Pancreas (tissue), 10 donors: Measurements from ENCODE around the gene PIK3CB. TPM values are rescaled to one million over a fixed set of nuclear protein-coding genes. Genes with fewer than 3 reads are reported as not detected.
"Not testable (repeated sequence)": the region's sequence is repeated elsewhere in the genome, so short reads cannot be mapped to it uniquely, and the experiment has no call there.

Experiments
- ATAC-seq, 4 donors: fragments of 200-7000 bp; cut with Tn5 transposase; one replicate each; pipeline versions ENCODE4 v1.8.0 to v1.9.1; 2020; ENCODE audit warnings: mild to moderate bottlenecking in 4 of 4, moderate library complexity in 4 of 4
- DNase-seq, 6 donors: peaks; one replicate each; pipeline ENCODE4 v3.0.0-alpha.2; 2020
- FAIRE-seq: peaks from 2 replicates; lab custom pipeline; 2012; peaks lifted over from hg19 to GRCh38; lab: Jason Lieb, UNC
- H3K27ac ChIP-seq, 4 donors: fragments of 200-600 bp; sonication (generic); 1 replicate in 3 of 4; 2 replicates in 1 of 4; pipeline versions ENCODE4 v1.5.0 to v1.8.0; 2020
- H3K27me3 ChIP-seq, 4 donors: fragments of 200-600 bp; one replicate each; pipeline ENCODE4 v1.8.0; 2021
- H3K36me3 ChIP-seq, 3 donors: fragments of 200-600 bp; sonication (generic) in 1 of 3; one replicate each; pipeline versions ENCODE4 v1.5.0 to v1.8.0; 2020 to 2021
- H3K4me1 ChIP-seq, 3 donors: fragments of 200-600 bp; one replicate each; pipeline ENCODE4 v1.8.0; 2021
- H3K4me3 ChIP-seq, 4 donors: fragments of 200-600 bp; sonication (generic) in 2 of 4; one replicate each; pipeline versions ENCODE4 v1.5.0 to v1.8.0; 2020 to 2021
- H3K9me3 ChIP-seq, 4 donors: fragments of 200-600 bp; one replicate each; pipeline ENCODE4 v1.8.0; 2021
- CTCF ChIP-seq, 4 donors: fragments of 200-600 bp; sonication (generic) in 3 of 4; IDR thresholded peaks; one replicate each; pipeline versions ENCODE4 v1.5.0 to v1.8.0; 2021; ENCODE audit warnings: antibody characterized with exemption in 4 of 4
- WGBS, 2 donors: extraction: QIAGEN DNeasy Blood & Tissue Kit; methylation state at CpG; one replicate each; pipeline ENCODE4 v1.1.7; 2013; 5-methylcytosine and 5-hydroxymethylcytosine counted together
- intact Hi-C, 3 donors: fragments of 100-400 bp; cut with DNase I; formaldehyde crosslinking; loops; one replicate each; pipeline versions ENCODE4 v1.11.1 to v1.14.2; 2022
- polyA plus RNA-seq, 2 donors: library from polyadenylated mRNA; stranded (reverse); fragments of 200-250 nt; gene quantifications; one replicate each; pipeline ENCODE4 v1.2.3, GENCODE V29; 2013
- total RNA-seq, 6 donors: library from RNA; stranded (reverse); fragmentation: NEBNext Ultra II Directional in 4 of 6; extraction: Animal tissue kit (Norgen Biotek cat#: 25700) in 4 of 6; gene quantifications; one replicate each; pipeline versions ENCODE4 v1.2.1 to v1.2.4, GENCODE V29; 2021 to 2023
- donor health status: healthy with polysubstance abuse.
- donor health status: DM: no; HTN: no; CAD: no; lungs with moderate emphysema.
- donor health status: DM: no; HTN: no; CAD: no.
- donor health status: control.
- donor health status: control.
- donor health status: Bipolar disorder and iron deficiency.
- donor health status: DM: yes; HTN: yes; CAD: no.
- donor health status: DM: no; HTN: no; CAD: no.
- donor health status: DM: no; HTN: no; CAD: no.
- donor health status: DM: yes; HTN: yes; CAD: no.

Gene PIK3CB
- total and polyA plus RNA-seq, 8 donors, result 8.2 to 36.4 (median 24.4) TPM

- Histone ChIP-seq H3K27me3 (no peaks in the 10 kb centered on the region), H3K4me1 (peaks cover 0 to 8% (median 7%) of the 10 kb centered on the region in 3 donors), H3K36me3 (no peaks in the 10 kb centered on the region), H3K9me3 (no peaks in the 10 kb centered on the region), H3K27ac (no peak overlapping the region), H3K4me3 (no peak overlapping the region)
- intact Hi-C loops, result no loop called here
- FAIRE-seq (no peak), ATAC-seq (no peak), DNase-seq (no peak)
- TF ChIP-seq CTCF (IDR thresholded peaks at IDR 0.05), result no peak
- WGBS, 2 donors, result 89 to 91% methylated on average over 3 of the region's 3 CpGs
Measured at GRCh38 chr3:138799822-138800221, 34.9 kb downstream of the PIK3CB start.

GRCh38 chr3:138797508-138798038 lies 37.2 kb downstream of the PIK3CB start:
- Histone ChIP-seq H3K9me3 (no peaks in the 10 kb centered on the region), H3K4me1 (no peaks in the 10 kb centered on the region), H3K27me3 (no peaks in the 10 kb centered on the region), H3K27ac (no peak overlapping the region), H3K36me3 (peaks cover 0 to 9% (median 0%) of the 10 kb centered on the region in 3 donors), H3K4me3 (no peak overlapping the region)
- intact Hi-C loops, result no loop called here
- no peak for ATAC-seq
- no peak for DNase-seq
- TF ChIP-seq CTCF (IDR thresholded peaks at IDR 0.05), result no peak
- WGBS, 2 donors, result 66 to 73% methylated on average over 1 of the region's 1 CpG
- FAIRE-seq, result no peak

- Histone ChIP-seq H3K4me3 (no peak overlapping the region), H3K36me3 (peaks cover 0 to 9% (median 0%) of the 10 kb centered on the region in 3 donors), H3K4me1 (no peaks in the 10 kb centered on the region), H3K9me3 (no peaks in the 10 kb centered on the region), H3K27me3 (no peaks in the 10 kb centered on the region), H3K27ac (no peak overlapping the region)
- ATAC-seq (no peak), FAIRE-seq (no peak), DNase-seq (no peak)
- WGBS, 2 donors, result 93 to 97% methylated on average over 5 of the region's 5 CpGs
- intact Hi-C loops, result no loop called here
- TF ChIP-seq CTCF (IDR thresholded peaks at IDR 0.05), result no peak
Measured at GRCh38 chr3:138796761-138797160, 38.0 kb downstream of the PIK3CB start.

GRCh38 chr3:138786788-138787271 lies 47.9 kb downstream of the PIK3CB start:
- FAIRE-seq (no peak), DNase-seq (no peak), ATAC-seq (peak in 3 of 4 donors; percentile 31 to 84 (median 75))
- H3K27ac ChIP-seq, result peak overlapping the region in 1 of 4 donors; percentile 15
- H3K9me3 ChIP-seq, result no peaks in the 10 kb centered on the region
- H3K27me3 ChIP-seq, result no peaks in the 10 kb centered on the region
- H3K4me1 ChIP-seq, result no peaks in the 10 kb centered on the region
- no peak overlapping the region for H3K4me3 ChIP-seq
- no peaks in the 10 kb centered on the region for H3K36me3 ChIP-seq
- TF ChIP-seq CTCF (IDR thresholded peaks at IDR 0.05), result no peak
- intact Hi-C loops, result no loop called here
- WGBS, 2 donors, result 92 to 94% methylated on average over 3 of the region's 3 CpGs

GRCh38 chr3:138785951-138786350 lies 48.8 kb downstream of the PIK3CB start:
- FAIRE-seq (no peak), ATAC-seq (no peak), DNase-seq (no peak)
- intact Hi-C loops, result no loop called here
- Histone ChIP-seq H3K9me3 (no peaks in the 10 kb centered on the region), H3K4me3 (no peak overlapping the region), H3K36me3 (no peaks in the 10 kb centered on the region), H3K27ac (peak overlapping the region in 1 of 4 donors; percentile 19), H3K27me3 (no peaks in the 10 kb centered on the region), H3K4me1 (peaks cover 0 to 2% (median 0%) of the 10 kb centered on the region in 3 donors)
- no peak for TF ChIP-seq CTCF (IDR thresholded peaks at IDR 0.05)

GRCh38 chr3:138785362-138785857 lies 49.3 kb downstream of the PIK3CB start:
- H3K27ac ChIP-seq, H3K4me3 ChIP-seq, FAIRE-seq, H3K9me3 ChIP-seq, intact Hi-C loops, H3K27me3 ChIP-seq, ATAC-seq, H3K36me3 ChIP-seq, H3K4me1 ChIP-seq, DNase-seq: not testable (repeated sequence)
- WGBS, 2 donors, result 68 to 73% methylated on average over 7 of the region's 7 CpGs
